H1 (cell line): ENCODE measurements around the gene HUWE1. TPM values are rescaled to one million over a fixed set of nuclear protein-coding genes. Genes with fewer than 3 reads are reported as not detected.

Experiments used
- SRF ChIP-seq: IDR thresholded peaks from 2 replicates; pipeline ENCODE4 v1.6.1; 2011; ENCODE audit warnings: mild to moderate bottlenecking, low read depth, low read length, moderate library complexity
- SUZ12 ChIP-seq: fragments of 200-600 bp; sonication (generic); IDR thresholded peaks from 2 replicates; pipeline ENCODE4 v1.6.1; 2012; ENCODE audit warnings: mild to moderate bottlenecking, inconsistent platforms, low read length, moderate library complexity, mixed read lengths
- TCF12 ChIP-seq: IDR thresholded peaks from 2 replicates; pipeline ENCODE4 v1.6.1; 2011; ENCODE audit warnings: low read depth, mild to moderate bottlenecking, low read length
- polyA plus RNA-seq, 7 experiments: library from polyadenylated mRNA; depleted of rRNA in 3 of 7; stranded (reverse) in 5 of 7; unstranded in 2 of 7; fragments of >200 nt in 5 of 7; fragments of 200-250 nt in 2 of 7; gene quantifications; 1 replicate in 5 of 7; 2 replicates in 1 of 7; 4 replicates in 1 of 7; pipeline versions ENCODE4 v1.2.1 to v1.2.3, GENCODE V29; 2011 to 2013; ENCODE audit warnings: missing spikeins in 2 of 7, mixed read lengths in 2 of 7
- total RNA-seq: library from RNA; stranded (reverse); fragmentation: NEBNext Ultra II Directional; extraction: Animal tissue kit (Norgen Biotek cat#: 25700); gene quantifications from 2 replicates; pipeline ENCODE4 v1.2.1, GENCODE V29; 2021
- TF ChIP-seq, protein P1 (sequence below): IDR thresholded peaks from 2 replicates; pipeline ENCODE4 v1.6.1; 2011; ENCODE audit warnings: low read length, improper control_type of control experiment

HUWE1 gene
- total and polyA plus RNA-seq, 2 of the 8 experiments (the other 6 are each of a cell fraction or from before 2014, with no cell fraction given), result 114 to 252 TPM

DNA sequence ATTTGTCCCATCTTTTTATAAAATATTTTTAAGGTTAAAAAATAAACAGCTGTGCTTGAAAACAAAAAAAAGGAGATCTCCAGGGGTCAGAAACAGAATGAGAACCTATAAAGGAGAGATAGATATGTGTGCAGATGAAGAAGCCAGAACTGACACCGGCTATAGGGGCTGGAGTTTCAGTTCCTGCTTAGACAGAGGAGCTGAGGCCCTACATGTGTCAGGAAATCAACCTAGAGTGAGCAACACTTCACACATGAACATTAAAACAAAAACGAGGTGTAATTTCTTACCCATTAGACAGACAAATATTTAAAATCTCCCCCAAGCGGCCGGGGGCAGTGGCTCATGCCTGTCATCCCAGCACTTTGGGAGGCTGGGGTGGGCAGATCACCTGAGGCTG lies 17.8 kb upstream of the HUWE1 start (continued):
- TF ChIP-seq SUZ12 (no peak), SRF (no peak), TCF12 (no peak)
- TF ChIP-seq, protein P1, sequence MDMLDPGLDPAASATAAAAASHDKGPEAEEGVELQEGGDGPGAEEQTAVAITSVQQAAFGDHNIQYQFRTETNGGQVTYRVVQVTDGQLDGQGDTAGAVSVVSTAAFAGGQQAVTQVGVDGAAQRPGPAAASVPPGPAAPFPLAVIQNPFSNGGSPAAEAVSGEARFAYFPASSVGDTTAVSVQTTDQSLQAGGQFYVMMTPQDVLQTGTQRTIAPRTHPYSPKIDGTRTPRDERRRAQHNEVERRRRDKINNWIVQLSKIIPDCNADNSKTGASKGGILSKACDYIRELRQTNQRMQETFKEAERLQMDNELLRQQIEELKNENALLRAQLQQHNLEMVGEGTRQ, result no peak
